IMR-90 (cell line): ENCODE measurements around the gene PCNX2. TPM values are rescaled to one million over a fixed set of nuclear protein-coding genes. Genes with fewer than 3 reads are reported as not detected.

ENCODE experiments used
- ATAC-seq: fragments of 200-7000 bp; cut with Tn5 transposase; 2 replicates; pipeline ENCODE4 v1.9.1; 2020; ENCODE audit warnings: low read depth, mild to moderate bottlenecking, moderate library complexity
- BruUV-seq: library from RNA; stranded (reverse); fragments of 400-500 nt; replicated peaks from 2 replicates; lab custom pipeline; 2021; lab: Mats Ljungman, UMichigan
- CTCF ChIA-PET: fragments of 300-600 bp; formaldehyde crosslinking; extraction: SDS; loops from one replicate; lab custom pipeline; 2021; ENCODE audit warnings: antibody characterized with exemption; lab: Yijun Ruan, JAX
- POLR2A ChIA-PET: fragments of 300-600 bp; sonication (Branson Sonifier 250); formaldehyde crosslinking; loops from one replicate; lab custom pipeline; 2022; ENCODE audit warnings: antibody characterized with exemption; ENCODE audit not compliant: unreplicated experiment; lab: Charles Lee
- DNase-seq: peaks from one replicate; pipeline ENCODE4 v3.0.0; 2013
- H2AFZ ChIP-seq: replicated peaks from 2 replicates; pipeline ENCODE3; 2013; ENCODE audit warnings: low read length, mild to moderate bottlenecking; ENCODE audit not compliant: poor library complexity
- H2AK5ac ChIP-seq: 2 replicates; pipeline ENCODE4 v1.6.1; 2013; ENCODE audit warnings: low read depth, low read length, inconsistent platforms
- H2AK9ac ChIP-seq: replicated peaks from 2 replicates; pipeline ENCODE3; 2013; ENCODE audit warnings: mild to moderate bottlenecking, low read depth, low read length, moderate library complexity; ENCODE audit not compliant: poor library complexity
- H2BK120ac ChIP-seq: 2 replicates; pipeline ENCODE4 v1.6.1; 2013; ENCODE audit warnings: low read depth, low read length, inconsistent platforms
- H2BK15ac ChIP-seq: 3 replicates; pipeline ENCODE4 v1.6.1; 2013; ENCODE audit warnings: low read depth, low read length, inconsistent platforms
- H2BK20ac ChIP-seq: 2 replicates; pipeline ENCODE4 v1.6.1; 2013; ENCODE audit warnings: low read depth, mild to moderate bottlenecking, inconsistent platforms, low read length, moderate library complexity
- H2BK5ac ChIP-seq: 2 replicates; pipeline ENCODE4 v1.6.1; 2013; ENCODE audit warnings: mild to moderate bottlenecking, low read depth, low read length, inconsistent platforms; ENCODE audit not compliant: poor library complexity, severe bottlenecking
- H3K14ac ChIP-seq: replicated peaks from 2 replicates; pipeline ENCODE4 v1.6.1; 2013; ENCODE audit warnings: low read depth, low read length, inconsistent platforms
- H3K18ac ChIP-seq: 2 replicates; pipeline ENCODE4 v1.6.1; 2013; ENCODE audit warnings: low read depth, low read length, control low read depth
- H3K23ac ChIP-seq: 2 replicates; pipeline ENCODE4 v1.6.1; 2013; ENCODE audit warnings: low read depth, low read length, inconsistent platforms
- H3K27ac ChIP-seq: 2 replicates; pipeline ENCODE4 v1.5.1; 2013; ENCODE audit warnings: mild to moderate bottlenecking, control low read depth, low read length; ENCODE audit not compliant: insufficient read depth
- H3K27me3 ChIP-seq: 2 replicates; pipeline ENCODE4 v1.6.1; 2013; ENCODE audit warnings: low read length; ENCODE audit not compliant: control insufficient read depth, insufficient read depth
- H3K36me3 ChIP-seq: 2 replicates; pipeline ENCODE4 v1.6.1; 2013; ENCODE audit warnings: low read length, mixed read lengths; ENCODE audit not compliant: control insufficient read depth, insufficient read depth
- H3K4ac ChIP-seq: 2 replicates; pipeline ENCODE4 v1.6.1; 2013; ENCODE audit warnings: low read depth, low read length, inconsistent platforms
- H3K4me1 ChIP-seq: 2 replicates; pipeline ENCODE4 v1.6.1; 2013; ENCODE audit warnings: low read length, mixed read lengths; ENCODE audit not compliant: control insufficient read depth, insufficient read depth
- H3K4me2 ChIP-seq: 2 replicates; pipeline ENCODE4 v1.6.1; 2013; ENCODE audit warnings: low read depth, mild to moderate bottlenecking, control low read depth, low read length, moderate library complexity
- H3K4me3 ChIP-seq: 2 replicates; pipeline ENCODE4 v1.5.1; 2013; ENCODE audit warnings: low read depth, mild to moderate bottlenecking, control low read depth, low read length, moderate library complexity; ENCODE audit not compliant: insufficient read depth
- H3K56ac ChIP-seq: 2 replicates; pipeline ENCODE4 v1.6.1; 2013; ENCODE audit warnings: low read length, inconsistent platforms; ENCODE audit not compliant: insufficient read depth; ENCODE audit errors: extremely low read depth
- H3K79me1 ChIP-seq, 2 experiments: 2 replicates each; pipeline ENCODE4 v1.6.1; 2013; ENCODE audit warnings: low read length in 2 of 2, inconsistent platforms in 1 of 2, low read depth in 1 of 2
- H3K9ac ChIP-seq: 2 replicates; pipeline ENCODE4 v1.6.1; 2013; ENCODE audit warnings: low read depth, low read length, control low read depth
- H3K9me1 ChIP-seq: 2 replicates; pipeline ENCODE4 v1.6.1; 2013; ENCODE audit warnings: low read length, inconsistent platforms; ENCODE audit not compliant: insufficient read depth
- H3K9me3 ChIP-seq: 2 replicates; pipeline ENCODE4 v1.6.1; 2013; ENCODE audit warnings: low read length; ENCODE audit not compliant: control insufficient read depth, insufficient read depth
- H4K20me1 ChIP-seq: 2 replicates; pipeline ENCODE4 v1.6.1; 2013; ENCODE audit warnings: low read length, inconsistent platforms; ENCODE audit not compliant: insufficient read depth
- H4K5ac ChIP-seq: 2 replicates; pipeline ENCODE4 v1.6.1; 2013; ENCODE audit warnings: mild to moderate bottlenecking, low read depth, low read length, control low read depth
- H4K8ac ChIP-seq, 2 experiments: 2 replicates each; pipeline ENCODE4 v1.6.1; 2013; ENCODE audit warnings: low read depth in 2 of 2, low read length in 2 of 2, control low read depth in 1 of 2, inconsistent platforms in 1 of 2
- H4K91ac ChIP-seq: 2 replicates; pipeline ENCODE4 v1.6.1; 2013; ENCODE audit warnings: low read depth, low read length, inconsistent platforms; ENCODE audit not compliant: insufficient read depth
- BHLHE40 ChIP-seq: fragments of 150-350 bp; IDR thresholded peaks from 2 replicates; pipeline ENCODE4 v1.6.1; 2016; ENCODE audit warnings: mild to moderate bottlenecking, low read depth, low read length
- CEBPB ChIP-seq: IDR thresholded peaks from 2 replicates; pipeline ENCODE4 v1.6.1; 2012; ENCODE audit warnings: low read depth, low read length, improper control_type of control experiment
- FOS ChIP-seq: fragments of 150-350 bp; IDR thresholded peaks from 2 replicates; pipeline ENCODE4 v1.6.1; 2016; ENCODE audit warnings: low read depth, low read length
- MAFK ChIP-seq: IDR thresholded peaks from 2 replicates; pipeline ENCODE4 v1.6.1; 2012; ENCODE audit warnings: low read depth, low read length, improper control_type of control experiment
- MAZ ChIP-seq: IDR thresholded peaks from 2 replicates; pipeline ENCODE4 v1.6.1; 2012; ENCODE audit warnings: low read depth, mild to moderate bottlenecking, low read length, improper control_type of control experiment, moderate library complexity, borderline replicate concordance
- MXI1 ChIP-seq: IDR thresholded peaks from 2 replicates; pipeline ENCODE4 v1.6.1; 2012; ENCODE audit warnings: low read depth, mild to moderate bottlenecking, low read length, moderate library complexity, borderline replicate concordance
- NFE2L2 ChIP-seq: fragments of 150-350 bp; IDR thresholded peaks from 2 replicates; pipeline ENCODE4 v1.6.1; 2016; ENCODE audit warnings: low read depth, mild to moderate bottlenecking, low read length
- POLR2A ChIP-seq: IDR thresholded peaks from 2 replicates; pipeline ENCODE4 v1.6.1; 2012; ENCODE audit warnings: mild to moderate bottlenecking, low read depth, low read length
- RAD21 ChIP-seq: IDR thresholded peaks from 2 replicates; pipeline ENCODE4 v1.6.1; 2012; ENCODE audit warnings: low read length, improper control_type of control experiment
- RCOR1 ChIP-seq: IDR thresholded peaks from 2 replicates; pipeline ENCODE4 v1.6.1; 2012; ENCODE audit warnings: mild to moderate bottlenecking, low read length, improper control_type of control experiment; ENCODE audit not compliant: insufficient replicate concordance
- RFX5 ChIP-seq: IDR thresholded peaks from 2 replicates; pipeline ENCODE4 v1.8.0; 2012; ENCODE audit warnings: low read depth, mild to moderate bottlenecking, low read length, moderate library complexity
- SMC3 ChIP-seq: fragments of 150-350 bp; IDR thresholded peaks from 2 replicates; pipeline ENCODE4 v1.6.1; 2016; ENCODE audit warnings: low read depth, mild to moderate bottlenecking, antibody characterized with exemption, low read length, moderate library complexity
- USF2 ChIP-seq: fragments of 150-350 bp; IDR thresholded peaks from 2 replicates; pipeline ENCODE4 v1.6.1; 2017; ENCODE audit warnings: mild to moderate bottlenecking, antibody characterized with exemption, low read length, low read depth
- WGBS, 2 experiments: methylation state at CpG; one replicate each; pipeline versions ENCODE4 v1.1.5 to v1.1.7; 2013; ENCODE audit warnings: missing lambda C conversion rate in 2 of 2; ENCODE audit not compliant: insufficient read length in 1 of 2; ENCODE audit errors: extremely low coverage in 2 of 2; 5-methylcytosine and 5-hydroxymethylcytosine counted together
- dilution Hi-C: fragments of 300-500 bp; cut with HindIII; formaldehyde crosslinking; loops from one replicate; pipeline ENCODE4 v1.14.3; 2018; ENCODE audit warnings: low sequenced_read_pairs; ENCODE audit not compliant: unreplicated experiment
- in situ Hi-C: fragments of 300-500 bp; cut with MboI; formaldehyde crosslinking; loops from 3 replicates; pipeline ENCODE4 v1.14.3; 2019; ENCODE audit warnings: low sequenced_read_pairs, inconsistent platforms, mixed read lengths
- intact Hi-C: fragments of 100-400 bp; cut with micrococcal nuclease; formaldehyde crosslinking; loops from 2 replicates; pipeline ENCODE4 v1.10.0; 2022
- polyA plus RNA-seq, 3 experiments: library from polyadenylated mRNA; depleted of rRNA; stranded (reverse); fragments of >200 nt; gene quantifications; 2 replicates each; pipeline ENCODE4 v1.2.3, GENCODE V29; 2012; ENCODE audit warnings: low replicate concordance in 1 of 3
- total RNA-seq: library from RNA; depleted of rRNA; stranded (reverse); fragments of >200 nt; gene quantifications from 2 replicates; pipeline ENCODE4 v1.2.3, GENCODE V29; 2012
- TF ChIP-seq, protein P1 (sequence below): conservative IDR thresholded peaks from 2 replicates; pipeline ENCODE4 v1.5.1; 2012; ENCODE audit warnings: mild to moderate bottlenecking, low read depth, low read length, improper control_type of control experiment
- TF ChIP-seq, protein P2 (sequence below): fragments of 150-350 bp; IDR thresholded peaks from 2 replicates; pipeline ENCODE4 v1.6.1; 2016; ENCODE audit warnings: low read depth, mild to moderate bottlenecking, low read length, moderate library complexity, borderline replicate concordance

The PCNX2 gene
- total and polyA plus RNA-seq, 2 of the 4 experiments (the other 2 are of a cell fraction), result 15.9 to 22.6 TPM

DNA sequence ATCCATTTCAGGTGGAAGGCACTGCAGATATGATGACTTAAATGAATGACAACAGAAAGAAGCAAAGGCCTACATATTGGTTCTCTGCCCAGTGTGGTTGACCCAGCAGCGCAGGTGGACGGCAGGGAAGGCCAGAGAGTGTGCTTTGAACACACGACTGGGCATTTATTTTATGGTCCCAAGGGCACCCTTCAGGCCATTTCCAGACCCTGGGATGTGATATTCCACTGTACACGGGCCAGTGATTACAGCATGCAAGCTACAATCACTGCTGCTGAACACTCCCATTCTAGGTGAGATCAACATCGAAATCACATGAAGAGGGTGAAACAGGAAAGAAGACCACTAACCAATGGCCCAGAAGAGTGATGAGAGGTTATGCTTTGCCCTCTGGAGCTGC lies 33.8 kb downstream of the PCNX2 start:
- DNase-seq (no peak), ATAC-seq (no peak)
- no peaks in the 10 kb centered on the region for H3K4me1 ChIP-seq
- H2BK15ac ChIP-seq, result no peak overlapping the region
- no peak overlapping the region for H3K4me2 ChIP-seq
- in situ Hi-C loops (no loop called here), dilution Hi-C loops (no loop called here), intact Hi-C loops (no loop called here)
- no peak overlapping the region for H4K5ac ChIP-seq
- no peak overlapping the region for H4K91ac ChIP-seq
- no peak overlapping the region for H3K9ac ChIP-seq
- H4K8ac ChIP-seq, result no peak overlapping the region
- no peak overlapping the region for H2BK5ac ChIP-seq
- H3K27me3 ChIP-seq, result no peaks in the 10 kb centered on the region
- H3K36me3 ChIP-seq, result peaks cover 20% of the 10 kb centered on the region
- H2BK120ac ChIP-seq, result no peak overlapping the region
- no peak overlapping the region for H3K14ac ChIP-seq
- H3K18ac ChIP-seq, result no peak overlapping the region; the same call in 1 of the 2 replicates
- H4K20me1 ChIP-seq, result no peaks in the 10 kb centered on the region
- BruUV-seq, result no TSS peak
- no peak overlapping the region for H3K4me3 ChIP-seq
- H3K4ac ChIP-seq, result no peak overlapping the region
- peaks cover 4 to 6% of the 10 kb centered on the region in 2 experiments; a peak in 3 of 4 replicates for H3K79me1 ChIP-seq
- CTCF ChIA-PET, result no interaction called here
- H2BK20ac ChIP-seq, result no peak overlapping the region
- no peak overlapping the region for H3K56ac ChIP-seq
- H3K9me3 ChIP-seq, result no peaks in the 10 kb centered on the region
- TF ChIP-seq RCOR1, result no peak
- TF ChIP-seq USF2, result no peak
- TF ChIP-seq NFE2L2, result no peak
- TF ChIP-seq FOS, result no peak
- no peak for TF ChIP-seq SMC3
- TF ChIP-seq CEBPB, result no peak
- TF ChIP-seq RFX5, result no peak
- TF ChIP-seq, protein P1, sequence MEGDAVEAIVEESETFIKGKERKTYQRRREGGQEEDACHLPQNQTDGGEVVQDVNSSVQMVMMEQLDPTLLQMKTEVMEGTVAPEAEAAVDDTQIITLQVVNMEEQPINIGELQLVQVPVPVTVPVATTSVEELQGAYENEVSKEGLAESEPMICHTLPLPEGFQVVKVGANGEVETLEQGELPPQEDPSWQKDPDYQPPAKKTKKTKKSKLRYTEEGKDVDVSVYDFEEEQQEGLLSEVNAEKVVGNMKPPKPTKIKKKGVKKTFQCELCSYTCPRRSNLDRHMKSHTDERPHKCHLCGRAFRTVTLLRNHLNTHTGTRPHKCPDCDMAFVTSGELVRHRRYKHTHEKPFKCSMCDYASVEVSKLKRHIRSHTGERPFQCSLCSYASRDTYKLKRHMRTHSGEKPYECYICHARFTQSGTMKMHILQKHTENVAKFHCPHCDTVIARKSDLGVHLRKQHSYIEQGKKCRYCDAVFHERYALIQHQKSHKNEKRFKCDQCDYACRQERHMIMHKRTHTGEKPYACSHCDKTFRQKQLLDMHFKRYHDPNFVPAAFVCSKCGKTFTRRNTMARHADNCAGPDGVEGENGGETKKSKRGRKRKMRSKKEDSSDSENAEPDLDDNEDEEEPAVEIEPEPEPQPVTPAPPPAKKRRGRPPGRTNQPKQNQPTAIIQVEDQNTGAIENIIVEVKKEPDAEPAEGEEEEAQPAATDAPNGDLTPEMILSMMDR, result no peak
- TF ChIP-seq POLR2A, result no peak
- no peak for TF ChIP-seq MXI1
- no peak for TF ChIP-seq BHLHE40
- TF ChIP-seq, protein P2, sequence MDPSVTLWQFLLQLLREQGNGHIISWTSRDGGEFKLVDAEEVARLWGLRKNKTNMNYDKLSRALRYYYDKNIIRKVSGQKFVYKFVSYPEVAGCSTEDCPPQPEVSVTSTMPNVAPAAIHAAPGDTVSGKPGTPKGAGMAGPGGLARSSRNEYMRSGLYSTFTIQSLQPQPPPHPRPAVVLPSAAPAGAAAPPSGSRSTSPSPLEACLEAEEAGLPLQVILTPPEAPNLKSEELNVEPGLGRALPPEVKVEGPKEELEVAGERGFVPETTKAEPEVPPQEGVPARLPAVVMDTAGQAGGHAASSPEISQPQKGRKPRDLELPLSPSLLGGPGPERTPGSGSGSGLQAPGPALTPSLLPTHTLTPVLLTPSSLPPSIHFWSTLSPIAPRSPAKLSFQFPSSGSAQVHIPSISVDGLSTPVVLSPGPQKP, result no peak
- TF ChIP-seq MAFK, result no peak
- no peak for TF ChIP-seq MAZ
- TF ChIP-seq RAD21, result no peak
- H3K9me1 ChIP-seq, result peaks cover 6% of the 10 kb centered on the region; the same call in 1 of the 2 replicates
- no peak overlapping the region for H2AFZ ChIP-seq
- H3K23ac ChIP-seq, result no peak overlapping the region
- H2AK5ac ChIP-seq, result no peak overlapping the region
- WGBS, 2 experiments, result no CpG with 5 or more reads among the region's 5 CpGs
- H3K27ac ChIP-seq, result no peak overlapping the region
- POLR2A ChIA-PET, result no interaction called here
- H2AK9ac ChIP-seq, result no peak overlapping the region
